ENCODE results near the gene C9orf72. TPM values are rescaled to one million over a fixed set of nuclear protein-coding genes. Genes with fewer than 3 reads are reported as not detected.

C9orf72 gene
- total RNA-seq (2022; extraction: Qiagen RNA extraction): 3.3 to 5.2 TPM (median 4.5 TPM) in 5 replicates

GRCh38 chr9:27572918-27573633 is at the start of gene C9orf72:
TSS of gene C9orf72 (minus strand) at chr9:27573481. CDS start at chr9:27567120, 6,361 bp downstream.

GRCh38 chr9:27529316-27530278 is 43.7 kb downstream of the C9orf72 start, which contains the start of gene MOB3B:
TSS of gene MOB3B (minus strand) at chr9:27529814. CDS start at chr9:27455550, 74,264 bp downstream.

GRCh38 chr9:27524236-27524635 is 49.0 kb downstream of the C9orf72 start, which contains the start of gene IFNK:
TSS of gene IFNK (plus strand) at chr9:27524290. CDS start at chr9:27524337, 47 bp downstream.

Other genes starting within 250 kb of the C9orf72 start
- 0.06 TPM in 1 of 5 replicates, not detected in the others for gene IFNK, start 49.2 kb downstream of the C9orf72 start, total RNA-seq (2022; extraction: Qiagen RNA extraction)
- 9.7 to 14.1 TPM (median 11.0 TPM) in 5 replicates for gene MOB3B, start 43.7 kb downstream of the C9orf72 start, total RNA-seq (2022; extraction: Qiagen RNA extraction)

Data from A549 treated with AZD2906 at 1 μM for 4 hours (cell line).